ENCODE data around the gene BPIFB4. TPM values are rescaled to one million over a fixed set of nuclear protein-coding genes. Genes with fewer than 3 reads are reported as not detected.

The BPIFB4 gene
- total RNA-seq, 1 donor from 2014 or later, result not detected

- H3K9me3 Mint-ChIP-seq, result no peaks in the 10 kb centered on the region
- no peak overlapping the region for H3K4me3 Mint-ChIP-seq
- H3K36me3 Mint-ChIP-seq (ENCODE audit: low read depth), result no peaks in the 10 kb centered on the region
- TF ChIP-seq CTCF (conservative IDR thresholded peaks at IDR 0.05), result no peak
- no peak overlapping the region for H3K27ac Mint-ChIP-seq (ENCODE audit: unreplicated experiment)
- DNase-seq (ENCODE audit: low read depth, low spot score), result no peak
- peaks cover 5% of the 10 kb centered on the region for H3K4me1 Mint-ChIP-seq
- peaks cover 6% of the 10 kb centered on the region for H3K27me3 Mint-ChIP-seq (ENCODE audit: low read depth)
Measured at GRCh38 chr20:33071198-33071597, 8.2 kb upstream of the BPIFB4 start.

- TF ChIP-seq CTCF (conservative IDR thresholded peaks at IDR 0.05), result no peak
- Mint-ChIP-seq H3K4me1 (peaks cover 5% of the 10 kb centered on the region), H3K9me3 (no peaks in the 10 kb centered on the region), H3K4me3 (no peak overlapping the region), H3K36me3 (ENCODE audit: low read depth) (no peaks in the 10 kb centered on the region), H3K27me3 (ENCODE audit: low read depth) (peaks cover 6% of the 10 kb centered on the region), H3K27ac (ENCODE audit: unreplicated experiment) (no peak overlapping the region)
- no peak for DNase-seq (ENCODE audit: low read depth, low spot score)
Measured at GRCh38 chr20:33072362-33072761, 7.1 kb upstream of the BPIFB4 start.

GRCh38 chr20:33072813-33073212, 6.6 kb upstream of the BPIFB4 start:
- no peaks in the 10 kb centered on the region for H3K9me3 Mint-ChIP-seq
- peaks cover 6% of the 10 kb centered on the region for H3K27me3 Mint-ChIP-seq (ENCODE audit: low read depth)
- H3K4me3 Mint-ChIP-seq, result no peak overlapping the region
- DNase-seq (ENCODE audit: low read depth, low spot score), result no peak
- peaks cover 5% of the 10 kb centered on the region for H3K4me1 Mint-ChIP-seq
- TF ChIP-seq CTCF (conservative IDR thresholded peaks at IDR 0.05), result no peak
- H3K27ac Mint-ChIP-seq (ENCODE audit: unreplicated experiment), result no peak overlapping the region
- H3K36me3 Mint-ChIP-seq (ENCODE audit: low read depth), result no peaks in the 10 kb centered on the region

GRCh38 chr20:33074675-33075074, 4.8 kb upstream of the BPIFB4 start:
- no peak for DNase-seq (ENCODE audit: low read depth, low spot score)
- TF ChIP-seq CTCF (conservative IDR thresholded peaks at IDR 0.05), result no peak
- H3K4me3 Mint-ChIP-seq, result no peak overlapping the region
- peaks cover 6% of the 10 kb centered on the region for H3K27me3 Mint-ChIP-seq (ENCODE audit: low read depth)
- H3K9me3 Mint-ChIP-seq, result no peaks in the 10 kb centered on the region
- no peaks in the 10 kb centered on the region for H3K36me3 Mint-ChIP-seq (ENCODE audit: low read depth)
- peaks cover 5% of the 10 kb centered on the region for H3K4me1 Mint-ChIP-seq
- H3K27ac Mint-ChIP-seq (ENCODE audit: unreplicated experiment), result no peak overlapping the region

GRCh38 chr20:33075281-33075680, 4.2 kb upstream of the BPIFB4 start:
- no peak for TF ChIP-seq CTCF (conservative IDR thresholded peaks at IDR 0.05)
- Mint-ChIP-seq H3K36me3 (ENCODE audit: low read depth) (no peaks in the 10 kb centered on the region), H3K27ac (ENCODE audit: unreplicated experiment) (no peak overlapping the region), H3K27me3 (ENCODE audit: low read depth) (peaks cover 6% of the 10 kb centered on the region), H3K4me3 (no peak overlapping the region), H3K9me3 (no peaks in the 10 kb centered on the region), H3K4me1 (peaks cover 5% of the 10 kb centered on the region)
- DNase-seq (ENCODE audit: low read depth, low spot score), result no peak

Data from neural crest cell (in vitro differentiated cells).